HUES6 (cell line): ENCODE measurements around the gene COX4I1.
"Not testable (repeated sequence)": the region's sequence is repeated elsewhere in the genome, so short reads cannot be mapped to it uniquely, and the experiment has no call there.

Experiments used
- H3K27ac ChIP-seq: 2 replicates; pipeline ENCODE4 v1.7.0; 2013; ENCODE audit warnings: low read depth, mild to moderate bottlenecking, low read length, inconsistent platforms
- H3K27me3 ChIP-seq: 2 replicates; pipeline ENCODE4 v1.6.1; 2013; ENCODE audit warnings: low read length; ENCODE audit not compliant: control insufficient read depth, insufficient read depth
- H3K36me3 ChIP-seq: 2 replicates; pipeline ENCODE4 v1.6.1; 2013; ENCODE audit warnings: low read length; ENCODE audit not compliant: control insufficient read depth, insufficient read depth
- H3K4me1 ChIP-seq: 2 replicates; pipeline ENCODE4 v1.6.1; 2013; ENCODE audit warnings: low read length; ENCODE audit not compliant: control insufficient read depth, insufficient read depth
- H3K4me3 ChIP-seq: 2 replicates; pipeline ENCODE4 v1.5.1; 2013; ENCODE audit warnings: low read depth, low read length
- H3K9ac ChIP-seq: one replicate; pipeline ENCODE4 v1.6.1; 2013; ENCODE audit warnings: mild to moderate bottlenecking, low read length
- H3K9me3 ChIP-seq: 2 replicates; pipeline ENCODE4 v1.6.1; 2013; ENCODE audit warnings: low read depth, low read length; ENCODE audit not compliant: control insufficient read depth, insufficient read depth

The COX4I1 gene

DNA sequence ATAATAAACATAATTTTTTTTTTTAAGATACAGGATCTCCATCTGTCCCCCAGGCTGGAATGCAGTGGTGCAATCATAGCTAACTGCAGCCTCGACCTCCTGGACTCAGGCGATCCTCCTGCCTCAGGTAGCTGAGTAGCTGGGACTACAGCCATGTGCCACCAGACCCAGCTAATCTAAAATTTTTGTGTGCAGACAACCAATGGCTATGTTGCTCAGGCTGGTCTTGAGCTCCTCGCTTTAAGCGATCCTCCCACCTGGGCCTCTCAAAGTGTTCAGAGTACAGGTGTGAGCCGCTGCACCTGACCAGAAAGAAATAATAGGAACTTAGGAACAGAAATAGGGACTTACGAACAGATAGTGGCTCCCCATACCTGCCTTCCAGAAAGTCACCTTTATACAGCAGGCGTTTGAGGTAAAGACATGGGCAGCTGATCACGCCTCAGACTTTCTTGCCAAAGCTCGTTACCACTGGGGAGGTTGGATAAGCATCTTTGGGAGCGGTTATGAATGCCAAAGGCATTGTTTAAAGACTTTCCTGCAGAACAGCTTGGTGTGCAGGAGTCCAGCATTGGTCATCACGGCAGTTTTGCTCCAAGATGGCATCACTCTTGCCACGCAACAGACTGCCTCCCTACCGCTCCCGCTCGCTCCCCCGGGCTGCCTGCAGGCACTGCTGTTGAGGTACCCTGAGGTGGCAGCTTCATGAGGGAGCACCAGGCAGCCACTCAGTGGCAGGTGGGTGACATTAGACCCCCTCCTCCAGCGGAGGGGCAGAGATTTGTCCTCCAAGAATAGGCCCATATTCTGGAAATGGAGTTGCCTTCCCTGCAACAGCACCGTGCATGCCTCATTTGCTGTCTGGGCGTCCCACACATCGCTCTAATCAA is 13.6 kb downstream of the COX4I1 start:
- Histone ChIP-seq H3K4me3 (no peak overlapping the region), H3K36me3 (no peaks in the 10 kb centered on the region), H3K9ac (no peak overlapping the region), H3K4me1 (0 out of 2 replicates have a peak, but pooled peaks cover 3% of the 10 kb centered on the region), H3K9me3 (peaks cover 3% of the 10 kb centered on the region; the same call in 1 of the 2 replicates), H3K27ac (no peak overlapping the region), H3K27me3 (peaks cover 18% of the 10 kb centered on the region; the same call in 1 of the 2 replicates)

GRCh38 chr16:85816159-85816558 is 16.7 kb downstream of the COX4I1 start:
- Histone ChIP-seq H3K27me3 (peaks cover 36% of the 10 kb centered on the region), H3K9ac (no peak overlapping the region), H3K4me3 (no peak overlapping the region), H3K36me3 (no peaks in the 10 kb centered on the region), H3K27ac (no peak overlapping the region), H3K9me3 (no peaks in the 10 kb centered on the region), H3K4me1 (0 out of 2 replicates have a peak, but pooled peaks cover 3% of the 10 kb centered on the region)

GRCh38 chr16:85817195-85817594 is 17.7 kb downstream of the COX4I1 start:
- H3K36me3 ChIP-seq, H3K9ac ChIP-seq, H3K4me1 ChIP-seq, H3K9me3 ChIP-seq, H3K4me3 ChIP-seq, H3K27ac ChIP-seq: not testable (repeated sequence)
- peaks cover 31% of the 10 kb centered on the region for H3K27me3 ChIP-seq

GRCh38 chr16:85819245-85819644 is 19.8 kb downstream of the COX4I1 start:
- peaks cover 5% of the 10 kb centered on the region; the same call in 1 of the 2 replicates for H3K9me3 ChIP-seq
- H3K36me3 ChIP-seq: no peaks in the 10 kb centered on the region
- no peak overlapping the region for H3K9ac ChIP-seq
- H3K4me1 ChIP-seq: no peaks in the 10 kb centered on the region
- H3K27ac ChIP-seq: no peak overlapping the region
- H3K4me3 ChIP-seq: no peak overlapping the region
- peaks cover 20% of the 10 kb centered on the region for H3K27me3 ChIP-seq

DNA sequence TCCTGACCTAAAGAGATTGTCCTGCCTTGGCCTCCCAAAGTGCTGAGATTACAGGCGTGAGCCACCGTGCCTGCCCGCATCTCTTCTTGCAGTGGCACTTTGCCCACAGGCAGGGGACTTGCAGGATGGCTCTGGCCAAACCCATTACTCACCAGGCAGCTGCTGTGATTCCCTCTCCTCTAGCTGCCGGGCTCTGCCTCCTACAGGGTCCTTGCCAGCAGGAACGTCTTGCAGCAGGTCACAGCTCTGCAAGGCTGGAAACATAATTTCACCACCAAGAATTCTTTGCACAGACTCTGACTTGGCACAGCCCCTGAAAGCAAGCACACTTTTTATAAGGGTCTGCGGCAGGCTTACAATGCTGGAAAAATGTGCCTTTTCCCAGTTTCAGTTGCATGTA is 20.3 kb downstream of the COX4I1 start:
- H3K27ac ChIP-seq: no peak overlapping the region
- no peak overlapping the region for H3K4me3 ChIP-seq
- peaks cover 20% of the 10 kb centered on the region for H3K27me3 ChIP-seq
- peaks cover 5% of the 10 kb centered on the region; the same call in 1 of the 2 replicates for H3K9me3 ChIP-seq
- H3K4me1 ChIP-seq: no peaks in the 10 kb centered on the region
- no peak overlapping the region for H3K9ac ChIP-seq
- H3K36me3 ChIP-seq: no peaks in the 10 kb centered on the region

GRCh38 chr16:85820604-85821372 is 21.3 kb downstream of the COX4I1 start:
- H3K4me1 ChIP-seq: no peaks in the 10 kb centered on the region
- H3K36me3 ChIP-seq: no peaks in the 10 kb centered on the region
- peaks cover 5% of the 10 kb centered on the region; the same call in 1 of the 2 replicates for H3K9me3 ChIP-seq
- no peak overlapping the region for H3K4me3 ChIP-seq
- peaks cover 20% of the 10 kb centered on the region for H3K27me3 ChIP-seq
- H3K27ac ChIP-seq: no peak overlapping the region
- no peak overlapping the region for H3K9ac ChIP-seq

DNA sequence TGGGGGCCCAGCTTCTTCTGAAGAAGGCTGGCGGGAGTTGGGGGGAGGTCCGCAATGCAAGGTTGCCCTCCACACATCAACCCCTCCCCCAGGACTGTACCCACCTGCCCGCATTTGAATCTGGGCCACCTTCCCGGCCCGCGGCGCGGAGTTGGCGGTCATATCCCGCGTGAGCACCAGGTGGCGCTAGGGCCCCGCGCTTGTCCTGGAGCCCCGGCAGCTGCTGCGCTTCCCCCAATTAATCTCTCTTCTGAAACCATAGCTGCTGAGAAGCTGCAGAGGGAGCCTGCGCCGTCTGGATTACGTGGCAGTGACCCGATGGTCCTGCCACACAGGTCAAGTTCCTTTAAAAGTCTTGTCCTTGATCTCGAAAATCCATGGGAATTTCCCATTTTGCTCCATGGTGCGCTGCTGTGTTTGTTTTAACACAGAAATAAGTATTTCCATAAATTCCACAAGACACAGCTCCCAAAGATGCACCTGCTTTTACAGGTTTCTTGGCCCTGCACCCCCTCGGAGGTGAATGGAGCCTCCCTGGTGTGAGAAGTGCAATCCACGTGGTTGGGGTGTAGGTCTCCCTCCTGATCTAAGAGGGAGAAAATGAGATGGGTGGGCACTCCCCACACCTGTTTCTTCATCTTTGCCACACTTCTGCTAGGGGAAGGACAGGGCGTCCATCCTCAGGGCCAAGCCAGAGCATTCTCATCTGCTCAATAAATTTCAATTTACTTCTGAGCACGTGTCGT is 22.1 kb downstream of the COX4I1 start:
- H3K27ac ChIP-seq: no peak overlapping the region
- H3K9me3 ChIP-seq: peaks cover 5% of the 10 kb centered on the region; the same call in 1 of the 2 replicates
- no peaks in the 10 kb centered on the region for H3K4me1 ChIP-seq
- H3K36me3 ChIP-seq: no peaks in the 10 kb centered on the region
- no peak overlapping the region for H3K4me3 ChIP-seq
- peaks cover 20% of the 10 kb centered on the region for H3K27me3 ChIP-seq
- H3K9ac ChIP-seq: no peak overlapping the region

- no peaks in the 10 kb centered on the region for H3K4me1 ChIP-seq
- H3K4me3 ChIP-seq: no peak overlapping the region
- peaks cover 20% of the 10 kb centered on the region for H3K27me3 ChIP-seq
- no peaks in the 10 kb centered on the region for H3K36me3 ChIP-seq
- H3K9me3 ChIP-seq: peaks cover 5% of the 10 kb centered on the region; the same call in 1 of the 2 replicates
- H3K27ac ChIP-seq: no peak overlapping the region
- H3K9ac ChIP-seq: no peak overlapping the region
Observed at GRCh38 chr16:85822145-85822544, 22.6 kb downstream of the COX4I1 start.

GRCh38 chr16:85823328-85823920 is 23.9 kb downstream of the COX4I1 start:
- Histone ChIP-seq H3K4me3 (no peak overlapping the region), H3K9ac (no peak overlapping the region), H3K9me3 (peaks cover 5% of the 10 kb centered on the region; the same call in 1 of the 2 replicates), H3K4me1 (no peaks in the 10 kb centered on the region), H3K36me3 (no peaks in the 10 kb centered on the region), H3K27ac (no peak overlapping the region), H3K27me3 (peaks cover 20% of the 10 kb centered on the region)
